H1 (cell line): Measurements from ENCODE around the gene TAF13. TPM values are rescaled to one million over a fixed set of nuclear protein-coding genes. Genes with fewer than 3 reads are reported as not detected.

Experiments
- EZH2 ChIP-seq: fragments of 200-600 bp; sonication (generic); IDR thresholded peaks from 2 replicates; pipeline ENCODE4 v1.7.1; 2012; ENCODE audit warnings: low read depth, mild to moderate bottlenecking, moderate library complexity, low read length, inconsistent platforms; ENCODE audit not compliant: severe bottlenecking
- GABPA ChIP-seq: IDR thresholded peaks from 2 replicates; pipeline ENCODE4 v1.6.1; 2011; ENCODE audit warnings: mild to moderate bottlenecking, low read length, moderate library complexity, borderline replicate concordance; ENCODE audit not compliant: insufficient read depth
- polyA plus RNA-seq, 7 experiments: library from polyadenylated mRNA; depleted of rRNA in 3 of 7; stranded (reverse) in 5 of 7; unstranded in 2 of 7; fragments of >200 nt in 5 of 7; fragments of 200-250 nt in 2 of 7; gene quantifications; 1 replicate in 5 of 7; 2 replicates in 1 of 7; 4 replicates in 1 of 7; pipeline versions ENCODE4 v1.2.1 to v1.2.3, GENCODE V29; 2011 to 2013; ENCODE audit warnings: missing spikeins in 2 of 7, mixed read lengths in 2 of 7
- total RNA-seq: library from RNA; stranded (reverse); fragmentation: NEBNext Ultra II Directional; extraction: Animal tissue kit (Norgen Biotek cat#: 25700); gene quantifications from 2 replicates; pipeline ENCODE4 v1.2.1, GENCODE V29; 2021
- TF ChIP-seq, protein P1 (sequence below): fragments of 300-600 bp; sonication (generic); IDR thresholded peaks from 2 replicates; pipeline ENCODE4 v1.7.1; 2012; ENCODE audit warnings: low read length, moderate library complexity, mild to moderate bottlenecking, inconsistent platforms; ENCODE audit not compliant: insufficient replicate concordance

The TAF13 gene
- total and polyA plus RNA-seq, 2 of the 8 experiments (the other 6 are each of a cell fraction or from before 2014, with no cell fraction given) = 13.1 to 41.7 TPM

DNA sequence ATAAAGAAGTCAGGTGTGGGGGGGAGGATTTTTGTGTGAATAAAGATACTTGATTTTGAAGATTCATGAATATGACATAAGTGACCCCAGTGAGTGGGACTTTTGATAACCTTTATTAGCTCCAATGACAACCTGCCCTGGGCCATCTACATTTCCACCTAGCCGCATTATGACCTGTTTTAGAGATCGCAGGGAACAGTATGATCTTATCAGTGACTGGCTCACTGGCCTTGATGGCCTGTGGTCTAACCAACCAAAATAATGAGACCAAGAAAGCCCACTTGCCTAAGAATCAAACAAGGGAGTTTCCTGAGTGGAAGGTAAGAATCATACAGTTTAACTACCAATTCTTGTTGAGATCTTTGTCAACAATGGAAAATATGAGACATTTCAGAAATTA is 39.9 kb upstream of the TAF13 start (continued):
- TF ChIP-seq, protein P1, sequence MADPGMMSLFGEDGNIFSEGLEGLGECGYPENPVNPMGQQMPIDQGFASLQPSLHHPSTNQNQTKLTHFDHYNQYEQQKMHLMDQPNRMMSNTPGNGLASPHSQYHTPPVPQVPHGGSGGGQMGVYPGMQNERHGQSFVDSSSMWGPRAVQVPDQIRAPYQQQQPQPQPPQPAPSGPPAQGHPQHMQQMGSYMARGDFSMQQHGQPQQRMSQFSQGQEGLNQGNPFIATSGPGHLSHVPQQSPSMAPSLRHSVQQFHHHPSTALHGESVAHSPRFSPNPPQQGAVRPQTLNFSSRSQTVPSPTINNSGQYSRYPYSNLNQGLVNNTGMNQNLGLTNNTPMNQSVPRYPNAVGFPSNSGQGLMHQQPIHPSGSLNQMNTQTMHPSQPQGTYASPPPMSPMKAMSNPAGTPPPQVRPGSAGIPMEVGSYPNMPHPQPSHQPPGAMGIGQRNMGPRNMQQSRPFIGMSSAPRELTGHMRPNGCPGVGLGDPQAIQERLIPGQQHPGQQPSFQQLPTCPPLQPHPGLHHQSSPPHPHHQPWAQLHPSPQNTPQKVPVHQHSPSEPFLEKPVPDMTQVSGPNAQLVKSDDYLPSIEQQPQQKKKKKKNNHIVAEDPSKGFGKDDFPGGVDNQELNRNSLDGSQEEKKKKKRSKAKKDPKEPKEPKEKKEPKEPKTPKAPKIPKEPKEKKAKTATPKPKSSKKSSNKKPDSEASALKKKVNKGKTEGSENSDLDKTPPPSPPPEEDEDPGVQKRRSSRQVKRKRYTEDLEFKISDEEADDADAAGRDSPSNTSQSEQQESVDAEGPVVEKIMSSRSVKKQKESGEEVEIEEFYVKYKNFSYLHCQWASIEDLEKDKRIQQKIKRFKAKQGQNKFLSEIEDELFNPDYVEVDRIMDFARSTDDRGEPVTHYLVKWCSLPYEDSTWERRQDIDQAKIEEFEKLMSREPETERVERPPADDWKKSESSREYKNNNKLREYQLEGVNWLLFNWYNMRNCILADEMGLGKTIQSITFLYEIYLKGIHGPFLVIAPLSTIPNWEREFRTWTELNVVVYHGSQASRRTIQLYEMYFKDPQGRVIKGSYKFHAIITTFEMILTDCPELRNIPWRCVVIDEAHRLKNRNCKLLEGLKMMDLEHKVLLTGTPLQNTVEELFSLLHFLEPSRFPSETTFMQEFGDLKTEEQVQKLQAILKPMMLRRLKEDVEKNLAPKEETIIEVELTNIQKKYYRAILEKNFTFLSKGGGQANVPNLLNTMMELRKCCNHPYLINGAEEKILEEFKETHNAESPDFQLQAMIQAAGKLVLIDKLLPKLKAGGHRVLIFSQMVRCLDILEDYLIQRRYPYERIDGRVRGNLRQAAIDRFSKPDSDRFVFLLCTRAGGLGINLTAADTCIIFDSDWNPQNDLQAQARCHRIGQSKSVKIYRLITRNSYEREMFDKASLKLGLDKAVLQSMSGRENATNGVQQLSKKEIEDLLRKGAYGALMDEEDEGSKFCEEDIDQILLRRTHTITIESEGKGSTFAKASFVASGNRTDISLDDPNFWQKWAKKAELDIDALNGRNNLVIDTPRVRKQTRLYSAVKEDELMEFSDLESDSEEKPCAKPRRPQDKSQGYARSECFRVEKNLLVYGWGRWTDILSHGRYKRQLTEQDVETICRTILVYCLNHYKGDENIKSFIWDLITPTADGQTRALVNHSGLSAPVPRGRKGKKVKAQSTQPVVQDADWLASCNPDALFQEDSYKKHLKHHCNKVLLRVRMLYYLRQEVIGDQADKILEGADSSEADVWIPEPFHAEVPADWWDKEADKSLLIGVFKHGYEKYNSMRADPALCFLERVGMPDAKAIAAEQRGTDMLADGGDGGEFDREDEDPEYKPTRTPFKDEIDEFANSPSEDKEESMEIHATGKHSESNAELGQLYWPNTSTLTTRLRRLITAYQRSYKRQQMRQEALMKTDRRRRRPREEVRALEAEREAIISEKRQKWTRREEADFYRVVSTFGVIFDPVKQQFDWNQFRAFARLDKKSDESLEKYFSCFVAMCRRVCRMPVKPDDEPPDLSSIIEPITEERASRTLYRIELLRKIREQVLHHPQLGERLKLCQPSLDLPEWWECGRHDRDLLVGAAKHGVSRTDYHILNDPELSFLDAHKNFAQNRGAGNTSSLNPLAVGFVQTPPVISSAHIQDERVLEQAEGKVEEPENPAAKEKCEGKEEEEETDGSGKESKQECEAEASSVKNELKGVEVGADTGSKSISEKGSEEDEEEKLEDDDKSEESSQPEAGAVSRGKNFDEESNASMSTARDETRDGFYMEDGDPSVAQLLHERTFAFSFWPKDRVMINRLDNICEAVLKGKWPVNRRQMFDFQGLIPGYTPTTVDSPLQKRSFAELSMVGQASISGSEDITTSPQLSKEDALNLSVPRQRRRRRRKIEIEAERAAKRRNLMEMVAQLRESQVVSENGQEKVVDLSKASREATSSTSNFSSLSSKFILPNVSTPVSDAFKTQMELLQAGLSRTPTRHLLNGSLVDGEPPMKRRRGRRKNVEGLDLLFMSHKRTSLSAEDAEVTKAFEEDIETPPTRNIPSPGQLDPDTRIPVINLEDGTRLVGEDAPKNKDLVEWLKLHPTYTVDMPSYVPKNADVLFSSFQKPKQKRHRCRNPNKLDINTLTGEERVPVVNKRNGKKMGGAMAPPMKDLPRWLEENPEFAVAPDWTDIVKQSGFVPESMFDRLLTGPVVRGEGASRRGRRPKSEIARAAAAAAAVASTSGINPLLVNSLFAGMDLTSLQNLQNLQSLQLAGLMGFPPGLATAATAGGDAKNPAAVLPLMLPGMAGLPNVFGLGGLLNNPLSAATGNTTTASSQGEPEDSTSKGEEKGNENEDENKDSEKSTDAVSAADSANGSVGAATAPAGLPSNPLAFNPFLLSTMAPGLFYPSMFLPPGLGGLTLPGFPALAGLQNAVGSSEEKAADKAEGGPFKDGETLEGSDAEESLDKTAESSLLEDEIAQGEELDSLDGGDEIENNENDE = no peak
- TF ChIP-seq EZH2 (no peak), GABPA (no peak)
